A673 (cell line): ENCODE measurements around the gene EPB41L3. TPM values are rescaled to one million over a fixed set of nuclear protein-coding genes. Genes with fewer than 3 reads are reported as not detected.
A peak's percentile ranks its signal among the peaks of the same experiment; 100 is the strongest.

Source experiments
- BruUV-seq: library from RNA; stranded (reverse); fragments of 400-500 nt; replicated peaks from 2 replicates; lab custom pipeline; 2021; lab: Mats Ljungman, UMichigan
- CTCF ChIA-PET: fragments of 300-600 bp; sonication (Branson Sonifier 250); formaldehyde crosslinking; loops from one replicate; lab custom pipeline; 2022; ENCODE audit warnings: antibody characterized with exemption; lab: Charles Lee
- POLR2A ChIA-PET: fragments of 300-600 bp; sonication (Branson Sonifier 250); formaldehyde crosslinking; loops from one replicate; lab custom pipeline; 2022; ENCODE audit warnings: antibody characterized with exemption; ENCODE audit not compliant: low non-redundant PET; lab: Charles Lee
- DNase-seq: peaks from one replicate; pipeline ENCODE4 v3.0.0-alpha.2; 2015; ENCODE audit warnings: low spot score
- H3K27ac ChIP-seq: fragments of 200-600 bp; sonication (generic); 2 replicates; pipeline ENCODE4 v1.5.1; 2016; ENCODE audit warnings: mixed run types, low read depth, mild to moderate bottlenecking, mixed read lengths, antibody characterized with exemption, low read length; ENCODE audit not compliant: poor library complexity, severe bottlenecking
- H3K27me3 ChIP-seq: fragments of 200-600 bp; sonication (generic); replicated peaks from 2 replicates; pipeline ENCODE4 v1.6.1; 2017; ENCODE audit warnings: mixed run types, low read depth, mild to moderate bottlenecking, mixed read lengths, antibody characterized with exemption, low read length; ENCODE audit not compliant: insufficient read depth, poor library complexity
- H3K36me3 ChIP-seq: fragments of 200-600 bp; sonication (generic); 2 replicates; pipeline ENCODE4 v1.6.1; 2016; ENCODE audit warnings: mixed run types, mild to moderate bottlenecking, mixed read lengths, antibody characterized with exemption, low read length; ENCODE audit not compliant: insufficient read depth, poor library complexity, severe bottlenecking
- H3K4me1 ChIP-seq: fragments of 200-600 bp; sonication (generic); 2 replicates; pipeline ENCODE4 v1.6.1; 2017; ENCODE audit warnings: mixed run types, mild to moderate bottlenecking, mixed read lengths, antibody characterized with exemption, low read length; ENCODE audit not compliant: insufficient read depth, poor library complexity, severe bottlenecking
- H3K4me3 ChIP-seq: fragments of 200-600 bp; sonication (generic); 2 replicates; pipeline ENCODE4 v1.5.1; 2016; ENCODE audit warnings: low read depth, mixed run types, mild to moderate bottlenecking, mixed read lengths, low read length; ENCODE audit not compliant: poor library complexity, severe bottlenecking
- H3K9me3 ChIP-seq: fragments of 200-600 bp; sonication (generic); 2 replicates; pipeline ENCODE4 v1.6.1; 2016; ENCODE audit warnings: mixed run types, low read depth, mild to moderate bottlenecking, mixed read lengths, antibody characterized with exemption, low read length; ENCODE audit not compliant: poor library complexity, severe bottlenecking
- EZH2 ChIP-seq: fragments of 200-600 bp; sonication (generic); IDR thresholded peaks from 2 replicates; pipeline ENCODE4 v1.6.1; 2017; ENCODE audit warnings: borderline replicate concordance, low read depth, mild to moderate bottlenecking, mixed read lengths, antibody characterized with exemption, low read length; ENCODE audit not compliant: poor library complexity, severe bottlenecking
- intact Hi-C: fragments of 100-400 bp; cut with micrococcal nuclease; formaldehyde crosslinking; loops from one replicate; pipeline ENCODE4 v1.10.0; 2022; ENCODE audit not compliant: unreplicated experiment
- total RNA-seq: library from RNA; stranded (reverse); gene quantifications from 2 replicates; pipeline ENCODE4 v1.2.3, GENCODE V29; 2021
- TF ChIP-seq, protein P1 (sequence below): fragments of 300-800, 200-600 bp; sonication (generic); conservative IDR thresholded peaks from 2 replicates; pipeline ENCODE4 v1.5.1; 2017; ENCODE audit warnings: low read depth, mild to moderate bottlenecking, antibody characterized with exemption, low read length, moderate library complexity, mixed read lengths

Gene EPB41L3
- total RNA-seq, 1 experiment from 2014 or later: 0.86 TPM

DNA sequence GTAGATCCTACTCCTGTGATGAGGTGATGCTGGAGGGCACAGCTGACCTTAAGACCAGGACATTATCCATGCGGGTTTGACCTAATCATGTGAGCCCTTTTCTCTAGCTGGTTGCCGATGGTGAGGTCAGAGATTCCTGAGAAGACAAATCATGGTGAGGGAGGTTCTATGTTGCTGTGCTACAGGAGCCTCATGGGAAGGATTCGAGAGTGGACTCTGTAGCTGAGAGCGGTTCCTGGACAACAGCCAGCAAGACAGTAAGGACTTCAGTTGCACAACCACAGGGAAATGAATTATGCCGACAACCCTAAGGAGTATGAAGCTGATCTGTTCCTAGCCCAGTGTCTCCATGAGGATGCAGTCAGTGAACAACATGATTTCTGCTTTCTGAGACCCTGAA lies 80.4 kb downstream of the EPB41L3 start:
- H3K27me3 ChIP-seq: peaks cover 13% of the 10 kb centered on the region
- H3K4me1 ChIP-seq: no peaks in the 10 kb centered on the region
- H3K4me3 ChIP-seq: no peak overlapping the region
- ChIA-PET CTCF (no interaction called here), POLR2A (no interaction called here)
- intact Hi-C loops: loop anchor here (5.0 kb wide), 1 partner anchor 54 kb away; no protein-coding TSS in a partner anchor
- H3K9me3 ChIP-seq: no peaks in the 10 kb centered on the region
- peak; percentile 9 for DNase-seq
- H3K27ac ChIP-seq: no peak overlapping the region
- no peaks in the 10 kb centered on the region for H3K36me3 ChIP-seq
- no peak for TF ChIP-seq EZH2
- TF ChIP-seq, protein P1, sequence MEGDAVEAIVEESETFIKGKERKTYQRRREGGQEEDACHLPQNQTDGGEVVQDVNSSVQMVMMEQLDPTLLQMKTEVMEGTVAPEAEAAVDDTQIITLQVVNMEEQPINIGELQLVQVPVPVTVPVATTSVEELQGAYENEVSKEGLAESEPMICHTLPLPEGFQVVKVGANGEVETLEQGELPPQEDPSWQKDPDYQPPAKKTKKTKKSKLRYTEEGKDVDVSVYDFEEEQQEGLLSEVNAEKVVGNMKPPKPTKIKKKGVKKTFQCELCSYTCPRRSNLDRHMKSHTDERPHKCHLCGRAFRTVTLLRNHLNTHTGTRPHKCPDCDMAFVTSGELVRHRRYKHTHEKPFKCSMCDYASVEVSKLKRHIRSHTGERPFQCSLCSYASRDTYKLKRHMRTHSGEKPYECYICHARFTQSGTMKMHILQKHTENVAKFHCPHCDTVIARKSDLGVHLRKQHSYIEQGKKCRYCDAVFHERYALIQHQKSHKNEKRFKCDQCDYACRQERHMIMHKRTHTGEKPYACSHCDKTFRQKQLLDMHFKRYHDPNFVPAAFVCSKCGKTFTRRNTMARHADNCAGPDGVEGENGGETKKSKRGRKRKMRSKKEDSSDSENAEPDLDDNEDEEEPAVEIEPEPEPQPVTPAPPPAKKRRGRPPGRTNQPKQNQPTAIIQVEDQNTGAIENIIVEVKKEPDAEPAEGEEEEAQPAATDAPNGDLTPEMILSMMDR: no peak
- BruUV-seq: no TSS peak

DNA sequence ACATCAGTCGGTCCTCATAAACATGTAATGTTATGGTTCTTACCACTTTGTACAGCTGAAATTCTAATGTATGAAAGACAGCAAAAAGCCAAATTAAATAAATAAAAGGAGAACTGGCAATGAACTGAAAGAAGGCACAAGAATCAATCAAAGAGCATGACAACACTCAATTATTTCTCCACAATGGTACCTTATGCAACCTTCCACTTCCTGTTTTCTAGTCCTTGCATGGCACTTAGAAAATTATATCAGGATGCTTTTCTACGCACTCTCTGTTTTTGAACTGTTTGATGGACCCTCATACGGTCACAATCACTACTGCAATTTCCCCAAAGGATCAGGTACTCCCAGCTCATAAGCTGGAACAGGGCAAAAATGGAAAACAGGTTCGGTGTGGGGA lies 81.6 kb downstream of the EPB41L3 start:
- CTCF ChIA-PET: no interaction called here
- Histone ChIP-seq H3K27ac (no peak overlapping the region), H3K4me3 (no peak overlapping the region), H3K36me3 (no peaks in the 10 kb centered on the region), H3K27me3 (peaks cover 12% of the 10 kb centered on the region), H3K4me1 (no peaks in the 10 kb centered on the region), H3K9me3 (no peaks in the 10 kb centered on the region)
- no TSS peak for BruUV-seq
- no peak for TF ChIP-seq EZH2
- TF ChIP-seq, protein P1: no peak
- POLR2A ChIA-PET: no interaction called here
- intact Hi-C loops: loop anchor here (5.0 kb wide), 1 partner anchor 55 kb away; no protein-coding TSS in a partner anchor
- no peak for DNase-seq

DNA sequence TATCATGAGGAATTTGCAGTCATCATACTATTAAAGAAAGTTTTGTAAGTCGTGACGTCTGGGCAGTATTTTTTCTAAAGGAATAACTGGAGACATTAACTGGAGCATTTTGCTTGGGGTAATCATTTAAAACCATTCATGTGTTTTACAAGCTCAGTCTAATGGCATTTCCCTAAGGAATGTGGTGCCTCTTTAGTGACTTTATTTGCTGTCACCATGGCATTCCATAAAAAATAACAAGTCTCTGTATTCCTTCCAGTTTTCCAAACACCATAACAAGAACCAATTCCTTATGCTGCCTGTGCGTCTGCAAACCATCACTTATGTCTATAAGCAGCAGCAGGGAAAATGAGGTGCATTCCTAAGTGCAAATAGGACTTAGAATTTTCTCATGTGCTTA lies 82.8 kb downstream of the EPB41L3 start:
- peaks cover 6% of the 10 kb centered on the region for H3K27me3 ChIP-seq
- H3K27ac ChIP-seq: no peak overlapping the region
- H3K4me1 ChIP-seq: no peaks in the 10 kb centered on the region
- H3K9me3 ChIP-seq: no peaks in the 10 kb centered on the region
- intact Hi-C loops: loop anchor here (5.0 kb wide), 1 partner anchor 56 kb away; no protein-coding TSS in a partner anchor
- DNase-seq: no peak
- no TSS peak for BruUV-seq
- TF ChIP-seq EZH2: no peak
- TF ChIP-seq, protein P1: no peak
- POLR2A ChIA-PET: no interaction called here
- no peak overlapping the region for H3K4me3 ChIP-seq
- CTCF ChIA-PET: no interaction called here
- no peaks in the 10 kb centered on the region for H3K36me3 ChIP-seq
